Liver (tissue), 3 donors: ENCODE measurements around the gene FALEC.

Experiments used
- GABPA ChIP-seq, 2 donors: IDR thresholded peaks in 1 of 2; conservative IDR thresholded peaks in 1 of 2; 2 replicates each; pipeline ENCODE4 v1.6.1; 2016; ENCODE audit warnings: antibody characterized with exemption in 2 of 2, mild to moderate bottlenecking in 1 of 2, moderate library complexity in 1 of 2
- HNF4A ChIP-seq, 2 donors: conservative IDR thresholded peaks; 2 replicates each; pipeline ENCODE4 v1.6.1; 2016; ENCODE audit warnings: antibody characterized with exemption in 2 of 2, mild to moderate bottlenecking in 2 of 2
- RAD21 ChIP-seq, 2 donors: IDR thresholded peaks; 2 replicates each; pipeline ENCODE4 v1.6.1; 2016; ENCODE audit warnings: antibody characterized with exemption in 2 of 2, mild to moderate bottlenecking in 2 of 2
- RXRA ChIP-seq, 2 donors: IDR thresholded peaks; 2 replicates each; pipeline ENCODE4 v1.6.1; 2017 to 2018; ENCODE audit warnings: antibody characterized with exemption in 2 of 2, mild to moderate bottlenecking in 1 of 2
- SP1 ChIP-seq: IDR thresholded peaks from 2 replicates; pipeline ENCODE4 v1.6.1; 2018; ENCODE audit warnings: antibody characterized with exemption, mild to moderate bottlenecking
- YY1 ChIP-seq: IDR thresholded peaks from 2 replicates; pipeline ENCODE4 v1.6.1; 2016; ENCODE audit warnings: antibody characterized with exemption, mild to moderate bottlenecking
- ZBTB33 ChIP-seq: IDR thresholded peaks from 2 replicates; pipeline ENCODE4 v1.6.1; 2016; ENCODE audit warnings: antibody characterized with exemption
- TF ChIP-seq, protein P1 (sequence below): IDR thresholded peaks from 2 replicates; pipeline ENCODE4 v1.6.1; 2016; ENCODE audit warnings: antibody characterized with exemption
- TF ChIP-seq, protein P2 (sequence below): fragments of 150-350 bp; IDR thresholded peaks from 2 replicates; pipeline ENCODE4 v1.5.1; 2017; ENCODE audit warnings: improper control_type of control experiment, low read depth, low read length; ENCODE audit not compliant: missing input control
- donor health status: healthy.
- donor health status: healthy.

- TF ChIP-seq RAD21 (IDR thresholded peaks at IDR 0.05) (no peak), SP1 (no peak), RXRA (IDR thresholded peaks at IDR 0.05) (no peak), YY1 (no peak), HNF4A (conservative IDR thresholded peaks at IDR 0.05) (no peak), ZBTB33 (no peak), GABPA (IDR thresholded peaks at IDR 0.05 in 1 of 2, conservative IDR thresholded peaks at IDR 0.05 in 1 of 2) (no peak)
- TF ChIP-seq, protein P1, sequence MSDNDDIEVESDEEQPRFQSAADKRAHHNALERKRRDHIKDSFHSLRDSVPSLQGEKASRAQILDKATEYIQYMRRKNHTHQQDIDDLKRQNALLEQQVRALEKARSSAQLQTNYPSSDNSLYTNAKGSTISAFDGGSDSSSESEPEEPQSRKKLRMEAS, result no peak
- TF ChIP-seq, protein P2, sequence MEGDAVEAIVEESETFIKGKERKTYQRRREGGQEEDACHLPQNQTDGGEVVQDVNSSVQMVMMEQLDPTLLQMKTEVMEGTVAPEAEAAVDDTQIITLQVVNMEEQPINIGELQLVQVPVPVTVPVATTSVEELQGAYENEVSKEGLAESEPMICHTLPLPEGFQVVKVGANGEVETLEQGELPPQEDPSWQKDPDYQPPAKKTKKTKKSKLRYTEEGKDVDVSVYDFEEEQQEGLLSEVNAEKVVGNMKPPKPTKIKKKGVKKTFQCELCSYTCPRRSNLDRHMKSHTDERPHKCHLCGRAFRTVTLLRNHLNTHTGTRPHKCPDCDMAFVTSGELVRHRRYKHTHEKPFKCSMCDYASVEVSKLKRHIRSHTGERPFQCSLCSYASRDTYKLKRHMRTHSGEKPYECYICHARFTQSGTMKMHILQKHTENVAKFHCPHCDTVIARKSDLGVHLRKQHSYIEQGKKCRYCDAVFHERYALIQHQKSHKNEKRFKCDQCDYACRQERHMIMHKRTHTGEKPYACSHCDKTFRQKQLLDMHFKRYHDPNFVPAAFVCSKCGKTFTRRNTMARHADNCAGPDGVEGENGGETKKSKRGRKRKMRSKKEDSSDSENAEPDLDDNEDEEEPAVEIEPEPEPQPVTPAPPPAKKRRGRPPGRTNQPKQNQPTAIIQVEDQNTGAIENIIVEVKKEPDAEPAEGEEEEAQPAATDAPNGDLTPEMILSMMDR, result no peak
Measured at GRCh38 chr1:150514913-150515327, 632 bp upstream of the FALEC start.
